GM23248 (cell line): ENCODE results near the gene XAGE1B. TPM values are rescaled to one million over a fixed set of nuclear protein-coding genes. Genes with fewer than 3 reads are reported as not detected.
"Not testable (repeated sequence)": the region's sequence is repeated elsewhere in the genome, so short reads cannot be mapped to it uniquely, and the experiment has no call there.

Experiments
- DNase-seq: peaks from one replicate; pipeline ENCODE4 v3.0.0-alpha.2; 2015
- H2AFZ ChIP-seq: fragments of 200-600 bp; sonication (generic); 2 replicates; pipeline ENCODE4 v1.6.1; 2016; ENCODE audit warnings: antibody characterized with exemption
- H3F3A ChIP-seq: fragments of 200-600 bp; sonication (generic); 2 replicates; pipeline ENCODE4 v1.6.1; 2016; ENCODE audit warnings: mild to moderate bottlenecking, antibody characterized with exemption, mixed run types; ENCODE audit not compliant: insufficient read depth
- H3K27ac ChIP-seq: fragments of 200-600 bp; sonication (generic); 2 replicates; pipeline ENCODE4 v1.5.1; 2016; ENCODE audit warnings: mild to moderate bottlenecking
- H3K27me3 ChIP-seq: fragments of 200-600 bp; sonication (generic); replicated peaks from 2 replicates; pipeline ENCODE4 v1.6.1; 2016; ENCODE audit warnings: mild to moderate bottlenecking; ENCODE audit not compliant: insufficient read depth
- H3K36me3 ChIP-seq: fragments of 200-600 bp; sonication (generic); 2 replicates; pipeline ENCODE4 v1.6.1; 2016; ENCODE audit warnings: low read depth, mild to moderate bottlenecking
- H3K4me1 ChIP-seq: fragments of 200-600 bp; sonication (generic); 2 replicates; pipeline ENCODE4 v1.6.1; 2016; ENCODE audit warnings: mild to moderate bottlenecking; ENCODE audit not compliant: insufficient read depth
- H3K4me2 ChIP-seq: fragments of 200-600 bp; sonication (generic); one replicate; pipeline ENCODE4 v1.6.1; 2016; ENCODE audit warnings: mild to moderate bottlenecking; ENCODE audit not compliant: unreplicated experiment
- H3K4me3 ChIP-seq: fragments of 200-600 bp; sonication (generic); 2 replicates; pipeline ENCODE4 v1.5.1; 2016; ENCODE audit warnings: mild to moderate bottlenecking
- H3K79me2 ChIP-seq: fragments of 200-600 bp; sonication (generic); 2 replicates; pipeline ENCODE4 v1.6.1; 2016; ENCODE audit warnings: mild to moderate bottlenecking; ENCODE audit not compliant: insufficient read depth
- H3K9ac ChIP-seq: fragments of 200-600 bp; sonication (generic); 2 replicates; pipeline ENCODE4 v1.6.1; 2016; ENCODE audit warnings: mild to moderate bottlenecking
- H3K9me2 ChIP-seq: fragments of 200-600 bp; sonication (generic); 2 replicates; pipeline ENCODE4 v1.6.1; 2016; ENCODE audit warnings: mixed run types, mild to moderate bottlenecking, moderate library complexity; ENCODE audit not compliant: insufficient read depth
- H3K9me3 ChIP-seq: fragments of 200-600 bp; sonication (generic); one replicate; pipeline ENCODE4 v1.6.1; 2017; ENCODE audit warnings: low read depth
- H4K20me1 ChIP-seq: fragments of 200-600 bp; sonication (generic); 2 replicates; pipeline ENCODE4 v1.6.0; 2016; ENCODE audit not compliant: insufficient read depth
- EZH2 ChIP-seq: fragments of 200-600 bp; sonication (generic); IDR thresholded peaks from 2 replicates; pipeline ENCODE4 v1.6.1; 2018; ENCODE audit warnings: antibody characterized with exemption, mild to moderate bottlenecking; ENCODE audit not compliant: insufficient read depth, poor library complexity, severe bottlenecking
- EZH2phosphoT487 ChIP-seq: fragments of 200-600 bp; sonication (generic); IDR thresholded peaks from 2 replicates; pipeline ENCODE4 v1.6.1; 2018; ENCODE audit warnings: antibody characterized with exemption, moderate library complexity, mild to moderate bottlenecking, low read depth; ENCODE audit not compliant: insufficient read depth
- WGBS, 2 experiments: methylation state at CpG; one replicate each; pipeline ENCODE4 v1.1.6; 2015 to 2017; ENCODE audit warnings: low lambda C conversion rate in 2 of 2, low coverage in 1 of 2; ENCODE audit errors: missing lambda C conversion rate in 2 of 2; 5-methylcytosine and 5-hydroxymethylcytosine counted together
- in situ Hi-C: fragments of 300-500 bp; cut with MboI; formaldehyde crosslinking; loops from 2 replicates; pipeline ENCODE4 v1.15.0; 2020
- polyA plus RNA-seq: library from polyadenylated mRNA; unstranded; fragments of >200 nt; fragmentation: Nextera tagmentation; extraction: Ambion mirVana; gene quantifications from 2 replicates; pipeline ENCODE4 v1.2.1, GENCODE V29; 2016
- total RNA-seq: library from RNA; depleted of rRNA; stranded (reverse); fragments of >200 nt; shearing (Covaris generic); gene quantifications from 2 replicates; pipeline ENCODE4 v1.2.3, GENCODE V29; 2014

Gene XAGE1B
- total and polyA plus RNA-seq, 2 experiments from 2014 or later = not detected

GRCh38 chrX:52553995-52554642, 37.3 kb upstream of the XAGE1B start:
- Histone ChIP-seq H3K4me1 (no peaks in the 10 kb centered on the region), H3K27me3 (no peaks in the 10 kb centered on the region), H3K36me3 (no peaks in the 10 kb centered on the region), H3K27ac (no peak overlapping the region), H3K4me2 (no peak overlapping the region), H2AFZ (no peak overlapping the region), H3K79me2 (no peaks in the 10 kb centered on the region), H4K20me1 (no peaks in the 10 kb centered on the region), H3K4me3 (no peak overlapping the region), H3K9me3 (no peaks in the 10 kb centered on the region), H3K9me2 (no peaks in the 10 kb centered on the region), H3F3A (no peaks in the 10 kb centered on the region), H3K9ac (no peak overlapping the region)
- no peak for TF ChIP-seq EZH2phosphoT487
- no peak for TF ChIP-seq EZH2
- in situ Hi-C loops = loop anchor here (25.0 kb wide), 1 partner anchor 217 kb away; no protein-coding TSS in a partner anchor
- DNase-seq = no peak

GRCh38 chrX:52548769-52549168, 31.9 kb upstream of the XAGE1B start:
- in situ Hi-C loops, H3K9me2 ChIP-seq, H3K9me3 ChIP-seq, H3K27ac ChIP-seq, H3K27me3 ChIP-seq, H4K20me1 ChIP-seq, H3K36me3 ChIP-seq, H3K4me1 ChIP-seq, H3K4me3 ChIP-seq, H3K9ac ChIP-seq, DNase-seq, H3F3A ChIP-seq, H2AFZ ChIP-seq, H3K79me2 ChIP-seq, H3K4me2 ChIP-seq: not testable (repeated sequence)
- WGBS, 2 experiments = 37 to 51% methylated on average over 3 of the region's 3 CpGs

- Histone ChIP-seq H3K27ac (no peak overlapping the region), H3K27me3 (no peaks in the 10 kb centered on the region), H3K4me1 (no peaks in the 10 kb centered on the region), H3K9me3 (no peaks in the 10 kb centered on the region), H3K79me2 (no peaks in the 10 kb centered on the region), H3K9ac (no peak overlapping the region), H3K9me2 (no peaks in the 10 kb centered on the region), H3K36me3 (no peaks in the 10 kb centered on the region), H3K4me3 (no peak overlapping the region), H2AFZ (no peak overlapping the region), H3K4me2 (no peak overlapping the region), H4K20me1 (no peaks in the 10 kb centered on the region), H3F3A (no peaks in the 10 kb centered on the region)
- DNase-seq = no peak
- in situ Hi-C loops = no loop called here
- no peak for TF ChIP-seq EZH2
- no peak for TF ChIP-seq EZH2phosphoT487
- whole genome bisulfite sequencing, 2 experiments = 42 to 54% methylated on average over 12 to 17 of the region's 21 CpGs
These were observed 27.4 kb upstream of the XAGE1B start for GRCh38 chrX:52544147-52544840.

- Histone ChIP-seq H3K27ac (no peak overlapping the region), H3K4me3 (no peak overlapping the region), H3K79me2 (no peaks in the 10 kb centered on the region), H4K20me1 (no peaks in the 10 kb centered on the region), H3K4me2 (no peak overlapping the region), H3K36me3 (no peaks in the 10 kb centered on the region), H3K9me3 (no peaks in the 10 kb centered on the region), H3K9me2 (no peaks in the 10 kb centered on the region), H3F3A (no peaks in the 10 kb centered on the region), H3K9ac (no peak overlapping the region), H3K27me3 (no peaks in the 10 kb centered on the region), H2AFZ (no peak overlapping the region), H3K4me1 (no peaks in the 10 kb centered on the region)
- TF ChIP-seq EZH2phosphoT487 (no peak), EZH2 (no peak)
- in situ Hi-C loops = no loop called here
- WGBS, 2 experiments = 28 to 45% methylated on average over 6 of the region's 6 CpGs
- no peak for DNase-seq
These were observed 25.4 kb upstream of the XAGE1B start for GRCh38 chrX:52542311-52542710.

GRCh38 chrX:52541051-52541450, 24.2 kb upstream of the XAGE1B start:
- H3F3A ChIP-seq, H3K9ac ChIP-seq, H2AFZ ChIP-seq, DNase-seq, H3K9me2 ChIP-seq, H3K9me3 ChIP-seq, H3K79me2 ChIP-seq, H3K4me1 ChIP-seq, H4K20me1 ChIP-seq, H3K27me3 ChIP-seq, H3K27ac ChIP-seq, H3K36me3 ChIP-seq, H3K4me2 ChIP-seq, H3K4me3 ChIP-seq, in situ Hi-C loops: not testable (repeated sequence)
- 16% methylated on average over 4 of the region's 4 CpGs for WGBS, 2 experiments

GRCh38 chrX:52516110-52516986, 515 bp downstream of the XAGE1B start:
- H3K9me3 ChIP-seq, H4K20me1 ChIP-seq, H3F3A ChIP-seq, H3K4me2 ChIP-seq, H3K36me3 ChIP-seq, DNase-seq, H3K27ac ChIP-seq, H3K9me2 ChIP-seq, H3K9ac ChIP-seq, H3K79me2 ChIP-seq, in situ Hi-C loops, H3K4me3 ChIP-seq, H2AFZ ChIP-seq, H3K4me1 ChIP-seq, H3K27me3 ChIP-seq: not testable (repeated sequence)
- WGBS, 2 experiments = no CpG with 5 or more reads among the region's 27 CpGs
